Panc1 (cell line): ENCODE results near the gene PPM1H.

Experiments
- POLR2AphosphoS5 ChIP-seq: IDR thresholded peaks from 2 replicates; pipeline ENCODE4 v1.6.1; 2012; ENCODE audit warnings: mild to moderate bottlenecking, low read depth, low read length, moderate library complexity
- SIN3A ChIP-seq: IDR thresholded peaks from 2 replicates; pipeline ENCODE4 v1.6.1; 2012; ENCODE audit warnings: low read depth, mild to moderate bottlenecking, low read length, moderate library complexity, borderline replicate concordance; ENCODE audit not compliant: insufficient read depth
- TCF7L2 ChIP-seq: IDR thresholded peaks from 2 replicates; pipeline ENCODE4 v1.6.1; 2011; ENCODE audit warnings: mild to moderate bottlenecking, low read depth, low read length, inconsistent platforms
- TF ChIP-seq, protein P1 (sequence below), 2 experiments: IDR thresholded peaks; 2 replicates each; pipeline ENCODE4 v1.6.1; 2011 to 2012; ENCODE audit warnings: low read depth in 2 of 2, control low read depth in 1 of 2, low read length in 1 of 2, mild to moderate bottlenecking in 1 of 2, moderate library complexity in 1 of 2; ENCODE audit not compliant: insufficient read depth in 1 of 2
- TF ChIP-seq, protein P2 (sequence below): fragments of 450-650 bp; IDR thresholded peaks from 2 replicates; pipeline ENCODE4 v1.5.1; 2017; ENCODE audit warnings: mild to moderate bottlenecking

DNA sequence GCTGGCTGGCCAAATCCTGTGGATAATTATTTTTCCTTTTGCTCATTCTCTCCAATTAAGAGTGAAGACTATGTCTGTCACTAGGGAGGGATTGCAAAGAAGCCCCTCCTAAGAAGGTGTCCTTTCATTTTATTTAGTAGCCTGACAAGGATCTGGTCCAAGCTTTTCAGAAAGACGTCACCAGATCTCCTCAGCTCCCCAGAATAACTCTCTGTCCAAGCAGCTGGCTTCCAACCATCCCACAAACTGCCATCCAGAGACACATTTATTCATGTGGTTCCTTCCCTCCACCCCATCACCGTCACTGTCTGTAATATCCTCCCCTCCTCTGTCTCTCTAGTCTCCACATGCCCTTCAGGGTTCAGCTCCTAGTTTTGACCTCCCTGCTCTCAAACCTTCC, 69.9 kb downstream of the PPM1H start:
- TF ChIP-seq POLR2AphosphoS5 (no peak), SIN3A (no peak), TCF7L2 (no peak)
- TF ChIP-seq, protein P1, sequence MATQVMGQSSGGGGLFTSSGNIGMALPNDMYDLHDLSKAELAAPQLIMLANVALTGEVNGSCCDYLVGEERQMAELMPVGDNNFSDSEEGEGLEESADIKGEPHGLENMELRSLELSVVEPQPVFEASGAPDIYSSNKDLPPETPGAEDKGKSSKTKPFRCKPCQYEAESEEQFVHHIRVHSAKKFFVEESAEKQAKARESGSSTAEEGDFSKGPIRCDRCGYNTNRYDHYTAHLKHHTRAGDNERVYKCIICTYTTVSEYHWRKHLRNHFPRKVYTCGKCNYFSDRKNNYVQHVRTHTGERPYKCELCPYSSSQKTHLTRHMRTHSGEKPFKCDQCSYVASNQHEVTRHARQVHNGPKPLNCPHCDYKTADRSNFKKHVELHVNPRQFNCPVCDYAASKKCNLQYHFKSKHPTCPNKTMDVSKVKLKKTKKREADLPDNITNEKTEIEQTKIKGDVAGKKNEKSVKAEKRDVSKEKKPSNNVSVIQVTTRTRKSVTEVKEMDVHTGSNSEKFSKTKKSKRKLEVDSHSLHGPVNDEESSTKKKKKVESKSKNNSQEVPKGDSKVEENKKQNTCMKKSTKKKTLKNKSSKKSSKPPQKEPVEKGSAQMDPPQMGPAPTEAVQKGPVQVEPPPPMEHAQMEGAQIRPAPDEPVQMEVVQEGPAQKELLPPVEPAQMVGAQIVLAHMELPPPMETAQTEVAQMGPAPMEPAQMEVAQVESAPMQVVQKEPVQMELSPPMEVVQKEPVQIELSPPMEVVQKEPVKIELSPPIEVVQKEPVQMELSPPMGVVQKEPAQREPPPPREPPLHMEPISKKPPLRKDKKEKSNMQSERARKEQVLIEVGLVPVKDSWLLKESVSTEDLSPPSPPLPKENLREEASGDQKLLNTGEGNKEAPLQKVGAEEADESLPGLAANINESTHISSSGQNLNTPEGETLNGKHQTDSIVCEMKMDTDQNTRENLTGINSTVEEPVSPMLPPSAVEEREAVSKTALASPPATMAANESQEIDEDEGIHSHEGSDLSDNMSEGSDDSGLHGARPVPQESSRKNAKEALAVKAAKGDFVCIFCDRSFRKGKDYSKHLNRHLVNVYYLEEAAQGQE (IDR thresholded peaks at IDR 0.05; ENCODE audit: insufficient read depth in 1 of 2, low read depth in 2 of 2, low read length in 1 of 2), result no peak
- TF ChIP-seq, protein P2, sequence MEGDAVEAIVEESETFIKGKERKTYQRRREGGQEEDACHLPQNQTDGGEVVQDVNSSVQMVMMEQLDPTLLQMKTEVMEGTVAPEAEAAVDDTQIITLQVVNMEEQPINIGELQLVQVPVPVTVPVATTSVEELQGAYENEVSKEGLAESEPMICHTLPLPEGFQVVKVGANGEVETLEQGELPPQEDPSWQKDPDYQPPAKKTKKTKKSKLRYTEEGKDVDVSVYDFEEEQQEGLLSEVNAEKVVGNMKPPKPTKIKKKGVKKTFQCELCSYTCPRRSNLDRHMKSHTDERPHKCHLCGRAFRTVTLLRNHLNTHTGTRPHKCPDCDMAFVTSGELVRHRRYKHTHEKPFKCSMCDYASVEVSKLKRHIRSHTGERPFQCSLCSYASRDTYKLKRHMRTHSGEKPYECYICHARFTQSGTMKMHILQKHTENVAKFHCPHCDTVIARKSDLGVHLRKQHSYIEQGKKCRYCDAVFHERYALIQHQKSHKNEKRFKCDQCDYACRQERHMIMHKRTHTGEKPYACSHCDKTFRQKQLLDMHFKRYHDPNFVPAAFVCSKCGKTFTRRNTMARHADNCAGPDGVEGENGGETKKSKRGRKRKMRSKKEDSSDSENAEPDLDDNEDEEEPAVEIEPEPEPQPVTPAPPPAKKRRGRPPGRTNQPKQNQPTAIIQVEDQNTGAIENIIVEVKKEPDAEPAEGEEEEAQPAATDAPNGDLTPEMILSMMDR, result no peak
